H1 (cell line): ENCODE measurements around the gene LAG3. TPM values are rescaled to one million over a fixed set of nuclear protein-coding genes. Genes with fewer than 3 reads are reported as not detected.

Experiments
- CTCF ChIA-PET: fragments of 300-600 bp; sonication (Branson Sonifier 250); formaldehyde crosslinking; loops from one replicate; lab custom pipeline; 2021; ENCODE audit not compliant: partially characterized antibody; lab: Charles Lee
- POLR2A ChIA-PET: fragments of 300-600 bp; sonication (Branson Sonifier 250); formaldehyde crosslinking; loops from one replicate; lab custom pipeline; 2021; ENCODE audit warnings: inconsistent platforms; ENCODE audit not compliant: partially characterized antibody; lab: Charles Lee
- DNase-seq, 2 experiments: peaks; one replicate each; pipeline versions ENCODE4 v3.0.0 to v3.0.0-alpha.2; 2010 to 2022; ENCODE audit warnings: low spot score in 2 of 2, low read depth in 1 of 2, mixed read lengths in 1 of 2
- FAIRE-seq: peaks from 2 replicates; lab custom pipeline; 2011; peaks lifted over from hg19 to GRCh38; lab: Jason Lieb, UNC
- H2AFZ ChIP-seq: 2 replicates; pipeline ENCODE4 v1.8.1; 2012; ENCODE audit warnings: low read length, inconsistent platforms
- H2AK5ac ChIP-seq: 2 replicates; pipeline ENCODE4 v1.6.1; 2013; ENCODE audit warnings: low read depth, low read length
- H2BK120ac ChIP-seq: replicated peaks from 2 replicates; pipeline ENCODE3; 2013; ENCODE audit warnings: low read depth, low read length, inconsistent platforms
- H2BK12ac ChIP-seq: 2 replicates; pipeline ENCODE4 v1.6.1; 2013; ENCODE audit warnings: low read depth, low read length
- H2BK15ac ChIP-seq: 2 replicates; pipeline ENCODE4 v1.6.1; 2013; ENCODE audit warnings: low read length
- H2BK20ac ChIP-seq: 2 replicates; pipeline ENCODE4 v1.6.1; 2013; ENCODE audit warnings: low read length
- H2BK5ac ChIP-seq: 2 replicates; pipeline ENCODE4 v1.6.1; 2013; ENCODE audit warnings: low read depth, low read length
- H3K14ac ChIP-seq: 2 replicates; pipeline ENCODE4 v1.6.1; 2013; ENCODE audit warnings: inconsistent platforms; ENCODE audit not compliant: insufficient read length
- H3K18ac ChIP-seq: 2 replicates; pipeline ENCODE4 v1.6.1; 2013; ENCODE audit warnings: low read length; ENCODE audit errors: extremely low read depth
- H3K23ac ChIP-seq: 2 replicates; pipeline ENCODE4 v1.6.1; 2013; ENCODE audit warnings: inconsistent platforms; ENCODE audit not compliant: insufficient read length
- H3K23me2 ChIP-seq: 2 replicates; pipeline ENCODE4 v1.6.1; 2013; ENCODE audit warnings: low read depth, low read length
- H3K27ac ChIP-seq: 2 replicates; pipeline ENCODE4 v1.6.1; 2011; ENCODE audit warnings: low read depth, low read length, inconsistent platforms
- H3K27me3 ChIP-seq, 4 experiments: replicated peaks in 1 of 4; 1 replicate in 1 of 4; 2 replicates in 3 of 4; pipeline versions ENCODE4 v1.6.1 to v1.8.1; 2011 to 2013; ENCODE audit warnings: low read length in 3 of 4, mild to moderate bottlenecking in 3 of 4, inconsistent platforms in 2 of 4, mixed read lengths in 2 of 4, moderate library complexity in 1 of 4; ENCODE audit not compliant: control insufficient read depth in 3 of 4, insufficient read depth in 3 of 4; ENCODE audit errors: extremely low read depth in 1 of 4
- H3K36me3 ChIP-seq, 4 experiments: 2 replicates each; pipeline versions ENCODE4 v1.6.1 to v1.8.1; 2011 to 2013; ENCODE audit warnings: mild to moderate bottlenecking in 4 of 4, low read length in 3 of 4, moderate library complexity in 2 of 4, control low read depth in 1 of 4, inconsistent platforms in 1 of 4; ENCODE audit not compliant: insufficient read depth in 4 of 4, control insufficient read depth in 2 of 4
- H3K4ac ChIP-seq: replicated peaks from 2 replicates; pipeline ENCODE3; 2013; ENCODE audit warnings: low read length, low read depth, mixed read lengths, inconsistent platforms; ENCODE audit not compliant: insufficient read length
- H3K4me1 ChIP-seq, 4 experiments: replicated peaks in 1 of 4; 1 replicate in 1 of 4; 2 replicates in 3 of 4; pipeline versions ENCODE4 v1.6.1 to v1.8.1; 2011 to 2013; ENCODE audit warnings: low read length in 3 of 4, inconsistent platforms in 2 of 4, mixed read lengths in 1 of 4; ENCODE audit not compliant: insufficient read depth in 4 of 4, control insufficient read depth in 3 of 4
- H3K4me2 ChIP-seq, 2 experiments: 2 replicates each; pipeline versions ENCODE4 v1.6.1 to v1.8.1; 2011 to 2013; ENCODE audit warnings: low read depth in 2 of 2, low read length in 2 of 2, control low read depth in 1 of 2, inconsistent platforms in 1 of 2, mild to moderate bottlenecking in 1 of 2; ENCODE audit not compliant: insufficient read depth in 1 of 2
- H3K4me3 ChIP-seq, 4 experiments: fragments of 200-600, 300-600 bp in 1 of 4; sonication (generic), shearing (Covaris generic), sonication (Bioruptor Twin) in 1 of 4; 2 replicates each; pipeline versions ENCODE4 v1.5.1 to v1.8.1; 2011 to 2016; ENCODE audit warnings: low read length in 4 of 4, low read depth in 3 of 4, control low read depth in 2 of 4, inconsistent platforms in 2 of 4, mild to moderate bottlenecking in 2 of 4, mixed read lengths in 1 of 4, moderate library complexity in 1 of 4; ENCODE audit not compliant: insufficient read depth in 2 of 4; ENCODE audit errors: extremely low read depth in 1 of 4
- H3K56ac ChIP-seq: replicated peaks from 2 replicates; pipeline ENCODE3; 2013; ENCODE audit warnings: low read depth, mild to moderate bottlenecking, mixed read lengths, low read length, inconsistent platforms; ENCODE audit not compliant: insufficient read length
- H3K79me1 ChIP-seq: 2 replicates; pipeline ENCODE4 v1.6.1; 2013; ENCODE audit warnings: low read depth, low read length, control low read depth
- H3K79me2 ChIP-seq, 2 experiments: 2 replicates each; pipeline versions ENCODE4 v1.6.1 to v1.8.1; 2012 to 2013; ENCODE audit warnings: low read length in 2 of 2, mild to moderate bottlenecking in 2 of 2, inconsistent platforms in 1 of 2; ENCODE audit not compliant: insufficient read depth in 2 of 2, control insufficient read depth in 1 of 2
- H3K9ac ChIP-seq, 4 experiments: replicated peaks in 1 of 4; 1 replicate in 1 of 4; 2 replicates in 3 of 4; pipeline versions ENCODE4 v1.6.1 to v1.8.1; 2011 to 2013; ENCODE audit warnings: low read depth in 3 of 4, low read length in 3 of 4, control low read depth in 2 of 4, mild to moderate bottlenecking in 2 of 4, moderate library complexity in 2 of 4, inconsistent platforms in 1 of 4; ENCODE audit errors: extremely low read depth in 1 of 4
- H3K9me3 ChIP-seq, 2 experiments: 2 replicates each; pipeline versions ENCODE4 v1.6.1 to v1.8.1; 2012 to 2013; ENCODE audit warnings: mild to moderate bottlenecking in 2 of 2, moderate library complexity in 2 of 2, control low read depth in 1 of 2, inconsistent platforms in 1 of 2, low read depth in 1 of 2, low read length in 1 of 2, mixed read lengths in 1 of 2; ENCODE audit not compliant: insufficient read depth in 2 of 2
- H4K20me1 ChIP-seq, 2 experiments: replicated peaks in 1 of 2; 2 replicates each; pipeline versions ENCODE3 to v1.8.1; 2011 to 2013; ENCODE audit warnings: inconsistent platforms in 2 of 2, low read length in 2 of 2, mild to moderate bottlenecking in 1 of 2; ENCODE audit not compliant: insufficient read depth in 2 of 2, control insufficient read depth in 1 of 2
- H4K5ac ChIP-seq: 2 replicates; pipeline ENCODE4 v1.6.1; 2013; ENCODE audit warnings: low read length, low read depth, mixed read lengths, inconsistent platforms; ENCODE audit not compliant: insufficient read length
- H4K8ac ChIP-seq: 2 replicates; pipeline ENCODE4 v1.8.0; 2013; ENCODE audit warnings: mild to moderate bottlenecking, moderate library complexity, low read length, inconsistent platforms; ENCODE audit not compliant: insufficient read depth; ENCODE audit errors: extremely low read depth
- H4K91ac ChIP-seq: replicated peaks from 2 replicates; pipeline ENCODE3; 2013; ENCODE audit warnings: low read length, mixed read lengths, inconsistent platforms; ENCODE audit not compliant: insufficient read length
- HDAC2 ChIP-seq, 2 experiments: fragments of 300-600 bp in 1 of 2; sonication (generic) in 1 of 2; IDR thresholded peaks; 2 replicates each; pipeline ENCODE4 v1.6.1; 2011 to 2012; ENCODE audit warnings: low read depth in 2 of 2, low read length in 2 of 2, mild to moderate bottlenecking in 2 of 2, moderate library complexity in 2 of 2, borderline replicate concordance in 1 of 2, inconsistent platforms in 1 of 2
- SIN3A ChIP-seq, 2 experiments: IDR thresholded peaks in 1 of 2; conservative IDR thresholded peaks in 1 of 2; 2 replicates each; pipeline ENCODE4 v1.6.1; 2011 to 2012; ENCODE audit warnings: low read length in 2 of 2, improper control_type of control experiment in 1 of 2, low read depth in 1 of 2, mild to moderate bottlenecking in 1 of 2
- WGBS, 2 experiments: shearing (Covaris generic) in 1 of 2; methylation state at CpG; one replicate each; pipeline versions ENCODE4 v1.1.6 to v1.1.7; 2013 to 2015; ENCODE audit warnings: low lambda C conversion rate in 2 of 2, mixed read lengths in 2 of 2, inconsistent platforms in 1 of 2, low coverage in 1 of 2, missing lambda C conversion rate in 1 of 2; ENCODE audit not compliant: insufficient replicate concordance in 2 of 2, insufficient coverage in 1 of 2, insufficient read length in 1 of 2; ENCODE audit errors: extremely low coverage in 1 of 2, missing lambda C conversion rate in 1 of 2; 5-methylcytosine and 5-hydroxymethylcytosine counted together
- polyA plus RNA-seq, 7 experiments: library from polyadenylated mRNA; depleted of rRNA in 3 of 7; stranded (reverse) in 5 of 7; unstranded in 2 of 7; fragments of >200 nt in 5 of 7; fragments of 200-250 nt in 2 of 7; gene quantifications; 1 replicate in 5 of 7; 2 replicates in 1 of 7; 4 replicates in 1 of 7; pipeline versions ENCODE4 v1.2.1 to v1.2.3, GENCODE V29; 2011 to 2013; ENCODE audit warnings: missing spikeins in 2 of 7, mixed read lengths in 2 of 7
- total RNA-seq: library from RNA; stranded (reverse); fragmentation: NEBNext Ultra II Directional; extraction: Animal tissue kit (Norgen Biotek cat#: 25700); gene quantifications from 2 replicates; pipeline ENCODE4 v1.2.1, GENCODE V29; 2021

The LAG3 gene
- total and polyA plus RNA-seq, 2 of the 8 experiments (the other 6 are each of a cell fraction or from before 2014, with no cell fraction given), result 1.1 to 3.1 TPM

DNA sequence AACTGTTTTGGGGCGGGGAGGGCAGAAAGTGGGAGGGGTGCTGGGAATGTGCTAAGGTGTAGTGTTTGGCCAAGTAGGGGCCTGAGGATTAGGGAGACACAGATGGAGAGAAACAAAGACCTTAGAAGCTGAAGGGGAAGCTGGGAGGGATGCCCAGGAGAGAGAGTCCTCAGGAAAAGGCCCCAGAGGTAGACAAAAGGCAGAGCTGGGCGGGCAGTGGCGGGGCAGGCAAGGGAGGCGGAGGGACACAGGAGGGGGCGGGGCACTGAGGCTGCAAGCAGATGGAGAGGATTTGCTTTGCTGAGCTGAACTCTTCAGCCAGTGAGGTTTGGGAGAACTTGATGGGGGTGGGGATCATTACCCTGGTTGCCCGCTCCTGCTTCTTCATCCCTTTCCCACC, 3.3 kb upstream of the LAG3 start:
- CTCF ChIA-PET, result interaction anchor here (0.7 to 29.6 kb wide), 5 partner anchors 12 to 124 kb away, joined by 3 to 532 read pairs (median 105); partner anchors contain the start of genes GNB3, GPR162, MLF2 and P3H3
- Histone ChIP-seq H3K4ac (no peak overlapping the region), H3K79me2 (peaks cover 4 to 25% of the 10 kb centered on the region in 2 experiments; a peak in 2 of 4 replicates), H3K14ac (no peak overlapping the region), H3K27ac (peak overlapping the region; percentile 13; the same call in 1 of the 2 replicates), H2AK5ac (peak overlapping the region; percentile 1; the same call in 1 of the 2 replicates), H2AFZ (no peak overlapping the region), H3K18ac (peak overlapping the region; percentile 41), H3K36me3 (peaks cover 0 to 23% (median 5%) of the 10 kb centered on the region in 4 experiments; a peak in 6 of 8 replicates), H3K9me3 (no peaks in the 10 kb centered on the region), H4K20me1 (peaks cover 6 to 20% of the 10 kb centered on the region in 2 experiments), H2BK20ac (0 out of 2 replicates have a peak overlapping the region, but pooled peaks have one; percentile 24), H2BK15ac (0 out of 2 replicates have a peak overlapping the region, but pooled peaks have one; percentile 40), H3K23me2 (peaks cover 18% of the 10 kb centered on the region), H2BK120ac (no peak overlapping the region), H3K4me1 (peaks cover 7 to 41% (median 30%) of the 10 kb centered on the region in 4 experiments), H3K56ac (no peak overlapping the region), H3K27me3 (peaks cover 0 to 14% (median 10%) of the 10 kb centered on the region in 4 experiments; a peak in 5 of 7 replicates), H3K9ac (peak overlapping the region in 2 of 4 experiments; percentile 16 to 82; a peak in 2 of 7 replicates), H4K91ac (no peak overlapping the region), H4K5ac (peak overlapping the region; percentile 24), H2BK12ac (peak overlapping the region; percentile 2; the same call in 1 of the 2 replicates), H2BK5ac (peak overlapping the region; percentile 5; the same call in 1 of the 2 replicates), H3K4me3 (peak overlapping the region; percentile 83 to 98 (median 87)), H3K79me1 (0 out of 2 replicates have a peak, but pooled peaks cover 2% of the 10 kb centered on the region), H4K8ac (no peak overlapping the region), H3K4me2 (peak overlapping the region; percentile 88 to 100), H3K23ac (no peak overlapping the region)
- TF ChIP-seq SIN3A (conservative IDR thresholded peaks at IDR 0.05 in 1 of 2, IDR thresholded peaks at IDR 0.05 in 1 of 2; ENCODE audit: low read depth in 1 of 2, low read length in 2 of 2) (0 out of 4 replicates have a peak, but pooled peaks of 1 of the 2 experiments have one; percentile 36), HDAC2 (IDR thresholded peaks at IDR 0.05; ENCODE audit: borderline replicate concordance in 1 of 2, low read depth in 2 of 2, low read length in 2 of 2) (no peak)
- POLR2A ChIA-PET, result interaction anchor here (0.5 to 11.6 kb wide), 11 partner anchors 9 to 433 kb away, joined by 3 to 151 read pairs (median 8); partner anchors contain the start of genes CDCA3, GNB3, MLF2 and P3H3
- DNase-seq, result peak in 1 of 2 experiments; percentile 80
- FAIRE-seq, result peak; percentile 63
- 17% methylated on average over 4 of the region's 6 CpGs; no CpG with 5 or more reads in 1 of the 2 experiments for WGBS, 2 experiments
